ENCODE results near the gene TNS2.

DNA sequence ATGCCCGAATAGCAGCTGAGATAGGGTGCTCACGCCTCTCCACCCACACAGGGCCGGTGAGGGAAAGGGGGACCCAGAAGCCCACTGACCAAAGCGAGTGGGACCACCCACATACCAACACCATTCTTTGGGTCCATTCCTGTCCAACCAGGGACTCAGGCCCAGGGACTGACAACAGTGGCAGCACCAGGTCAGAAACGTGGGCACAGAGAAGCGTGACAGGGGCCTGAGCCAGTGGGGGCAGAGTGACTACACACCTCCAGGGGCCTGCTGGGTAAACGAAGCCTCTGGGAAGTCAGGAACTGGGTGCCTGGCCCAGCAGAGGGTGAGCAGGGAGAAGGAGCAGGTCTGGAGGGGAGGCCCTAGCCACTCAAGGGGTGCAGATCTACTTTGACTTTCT lies 15.6 kb downstream of the TNS2 start:
- TF ChIP-seq, protein P1, sequence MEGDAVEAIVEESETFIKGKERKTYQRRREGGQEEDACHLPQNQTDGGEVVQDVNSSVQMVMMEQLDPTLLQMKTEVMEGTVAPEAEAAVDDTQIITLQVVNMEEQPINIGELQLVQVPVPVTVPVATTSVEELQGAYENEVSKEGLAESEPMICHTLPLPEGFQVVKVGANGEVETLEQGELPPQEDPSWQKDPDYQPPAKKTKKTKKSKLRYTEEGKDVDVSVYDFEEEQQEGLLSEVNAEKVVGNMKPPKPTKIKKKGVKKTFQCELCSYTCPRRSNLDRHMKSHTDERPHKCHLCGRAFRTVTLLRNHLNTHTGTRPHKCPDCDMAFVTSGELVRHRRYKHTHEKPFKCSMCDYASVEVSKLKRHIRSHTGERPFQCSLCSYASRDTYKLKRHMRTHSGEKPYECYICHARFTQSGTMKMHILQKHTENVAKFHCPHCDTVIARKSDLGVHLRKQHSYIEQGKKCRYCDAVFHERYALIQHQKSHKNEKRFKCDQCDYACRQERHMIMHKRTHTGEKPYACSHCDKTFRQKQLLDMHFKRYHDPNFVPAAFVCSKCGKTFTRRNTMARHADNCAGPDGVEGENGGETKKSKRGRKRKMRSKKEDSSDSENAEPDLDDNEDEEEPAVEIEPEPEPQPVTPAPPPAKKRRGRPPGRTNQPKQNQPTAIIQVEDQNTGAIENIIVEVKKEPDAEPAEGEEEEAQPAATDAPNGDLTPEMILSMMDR (IDR thresholded peaks at IDR 0.05): no peak
- no peak for TF ChIP-seq POLR2A (IDR thresholded peaks at IDR 0.05)
- no peak for TF ChIP-seq EP300 (IDR thresholded peaks at IDR 0.05)

Data from ovary (tissue), 3 donors.